Stimulated activated CD4-positive, alpha-beta T cell treated with anti-CD3 and anti-CD28 coated beads, Interleukin-1b, Interleukin-23, amount 100 ng/mL, for 4 hours (primary cell): Measurements from ENCODE around the gene CDCP1.

Experiments used
- DNase-seq, 2 donors: peaks; one replicate each; pipeline ENCODE4 v3.0.0-alpha.2; 2020; ENCODE audit warnings: low read depth in 2 of 2

The CDCP1 gene

GRCh38 chr3:45145681-45146614 lies at the start of gene CDCP1:
CDCP1 (minus strand) TSS chr3:45146378; CDS start chr3:45146287, 91 bp downstream.
- DNase-seq, result no peak

GRCh38 chr3:45194791-45195190 lies 48.6 kb upstream of the CDCP1 start:
- DNase-seq, result no peak

- no peak for DNase-seq
Measured at GRCh38 chr3:45191924-45192417, 45.8 kb upstream of the CDCP1 start.

- DNase-seq, result no peak
Measured at GRCh38 chr3:45191424-45191823, 45.2 kb upstream of the CDCP1 start.

GRCh38 chr3:45188719-45189659 lies 42.8 kb upstream of the CDCP1 start:
- no peak for DNase-seq

GRCh38 chr3:45187694-45188141 lies 41.5 kb upstream of the CDCP1 start:
- no peak for DNase-seq

GRCh38 chr3:45186871-45187270 lies 40.7 kb upstream of the CDCP1 start:
- DNase-seq, result no peak

GRCh38 chr3:45185461-45185860 lies 39.3 kb upstream of the CDCP1 start:
- no peak for DNase-seq

- DNase-seq, result no peak
Measured at GRCh38 chr3:45185052-45185451, 38.9 kb upstream of the CDCP1 start.

GRCh38 chr3:45183872-45184262 lies 37.7 kb upstream of the CDCP1 start:
- DNase-seq, result no peak

- no peak for DNase-seq
Measured at GRCh38 chr3:45182915-45183871, 37.0 kb upstream of the CDCP1 start.

- no peak for DNase-seq
Measured at GRCh38 chr3:45181496-45181895, 35.3 kb upstream of the CDCP1 start.

GRCh38 chr3:45180899-45181298 lies 34.7 kb upstream of the CDCP1 start:
- DNase-seq, result no peak

- DNase-seq, result no peak
Measured at GRCh38 chr3:45180051-45180450, 33.9 kb upstream of the CDCP1 start.

GRCh38 chr3:45179163-45179562 lies 33.0 kb upstream of the CDCP1 start:
- DNase-seq, result no peak

- no peak for DNase-seq
Measured at GRCh38 chr3:45178183-45179023, 32.2 kb upstream of the CDCP1 start.

- DNase-seq, result no peak
Measured at GRCh38 chr3:45176912-45177311, 30.7 kb upstream of the CDCP1 start.

- no peak for DNase-seq
Measured at GRCh38 chr3:45174234-45174633, 28.1 kb upstream of the CDCP1 start.

- no peak for DNase-seq
Measured at GRCh38 chr3:45173776-45174175, 27.6 kb upstream of the CDCP1 start.

GRCh38 chr3:45171283-45171682 lies 25.1 kb upstream of the CDCP1 start:
- no peak for DNase-seq
